LNCAP (cell line): Measurements from ENCODE around the gene TBX18.

Experiments
- TF ChIP-seq, protein P1 (sequence below): fragments of 450-650 bp; IDR thresholded peaks from 2 replicates; pipeline ENCODE4 v1.5.1; 2017; ENCODE audit warnings: mild to moderate bottlenecking

Gene TBX18

DNA sequence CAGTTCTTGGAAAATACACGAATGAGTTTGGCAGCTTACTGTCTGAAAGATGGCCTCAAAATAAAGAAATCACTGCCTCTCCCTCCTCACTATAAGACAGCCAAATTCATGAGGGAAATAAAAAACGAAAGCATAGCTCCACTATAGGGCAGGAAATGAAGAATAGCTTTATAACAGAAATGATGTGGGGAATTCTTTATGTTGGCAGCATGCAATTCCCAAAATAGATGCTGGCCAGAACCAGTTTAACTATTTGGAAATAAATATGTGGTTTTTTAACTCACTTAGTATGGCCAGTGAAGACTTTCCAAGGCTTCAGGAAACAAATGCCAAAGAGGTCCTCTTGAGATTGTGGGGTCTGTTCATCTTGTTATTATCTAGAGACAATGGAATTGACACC is 100.5 kb downstream of the TBX18 start:
- TF ChIP-seq, protein P1, sequence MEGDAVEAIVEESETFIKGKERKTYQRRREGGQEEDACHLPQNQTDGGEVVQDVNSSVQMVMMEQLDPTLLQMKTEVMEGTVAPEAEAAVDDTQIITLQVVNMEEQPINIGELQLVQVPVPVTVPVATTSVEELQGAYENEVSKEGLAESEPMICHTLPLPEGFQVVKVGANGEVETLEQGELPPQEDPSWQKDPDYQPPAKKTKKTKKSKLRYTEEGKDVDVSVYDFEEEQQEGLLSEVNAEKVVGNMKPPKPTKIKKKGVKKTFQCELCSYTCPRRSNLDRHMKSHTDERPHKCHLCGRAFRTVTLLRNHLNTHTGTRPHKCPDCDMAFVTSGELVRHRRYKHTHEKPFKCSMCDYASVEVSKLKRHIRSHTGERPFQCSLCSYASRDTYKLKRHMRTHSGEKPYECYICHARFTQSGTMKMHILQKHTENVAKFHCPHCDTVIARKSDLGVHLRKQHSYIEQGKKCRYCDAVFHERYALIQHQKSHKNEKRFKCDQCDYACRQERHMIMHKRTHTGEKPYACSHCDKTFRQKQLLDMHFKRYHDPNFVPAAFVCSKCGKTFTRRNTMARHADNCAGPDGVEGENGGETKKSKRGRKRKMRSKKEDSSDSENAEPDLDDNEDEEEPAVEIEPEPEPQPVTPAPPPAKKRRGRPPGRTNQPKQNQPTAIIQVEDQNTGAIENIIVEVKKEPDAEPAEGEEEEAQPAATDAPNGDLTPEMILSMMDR: no peak

GRCh38 chr6:84657486-84657885 is 106.9 kb downstream of the TBX18 start:
- TF ChIP-seq, protein P1: no peak

DNA sequence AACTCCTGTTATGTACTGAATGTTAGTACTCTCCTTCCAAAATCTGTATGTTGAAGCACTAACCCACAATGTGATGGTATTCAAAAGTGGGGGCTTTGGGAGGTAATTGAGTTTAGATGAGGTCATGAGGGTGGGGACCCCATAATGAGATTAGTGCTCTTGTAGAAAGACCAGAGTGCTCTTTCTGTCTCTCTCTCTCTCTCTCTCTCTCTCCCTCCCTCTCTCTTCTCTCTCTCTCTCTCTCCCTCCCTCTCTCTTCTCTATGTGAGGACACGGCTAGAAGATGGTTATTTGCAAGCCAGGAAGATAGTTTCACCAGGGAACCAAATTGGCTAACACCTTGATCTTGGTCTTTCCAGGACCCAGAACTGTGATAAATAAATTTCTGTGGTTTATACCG is 107.4 kb downstream of the TBX18 start:
- TF ChIP-seq, protein P1: no peak

DNA sequence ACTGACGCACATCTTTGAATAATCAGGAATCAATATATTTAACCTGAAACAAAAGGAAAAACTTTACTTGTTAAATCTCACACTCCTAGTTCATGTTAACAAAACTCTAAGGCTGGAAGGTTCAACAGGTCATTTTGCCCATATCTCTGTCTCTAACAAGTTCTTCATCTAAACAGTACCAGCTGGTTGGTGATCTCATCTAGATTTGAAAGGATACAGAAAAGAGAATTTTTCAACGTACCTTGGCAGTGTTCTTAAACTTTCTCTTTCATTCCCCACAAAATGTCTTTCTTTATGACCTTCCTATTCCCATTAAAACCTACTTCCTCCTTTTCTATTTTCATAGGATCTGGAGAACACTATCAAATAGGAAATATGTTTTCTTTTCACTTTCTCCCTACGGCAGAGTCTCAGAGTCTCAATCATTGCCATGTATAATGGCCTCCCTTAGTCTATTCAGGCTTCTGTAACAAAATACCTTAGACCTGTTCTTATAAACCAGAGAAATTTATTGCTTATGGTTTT is 111.3 kb downstream of the TBX18 start:
- TF ChIP-seq, protein P1: no peak

DNA sequence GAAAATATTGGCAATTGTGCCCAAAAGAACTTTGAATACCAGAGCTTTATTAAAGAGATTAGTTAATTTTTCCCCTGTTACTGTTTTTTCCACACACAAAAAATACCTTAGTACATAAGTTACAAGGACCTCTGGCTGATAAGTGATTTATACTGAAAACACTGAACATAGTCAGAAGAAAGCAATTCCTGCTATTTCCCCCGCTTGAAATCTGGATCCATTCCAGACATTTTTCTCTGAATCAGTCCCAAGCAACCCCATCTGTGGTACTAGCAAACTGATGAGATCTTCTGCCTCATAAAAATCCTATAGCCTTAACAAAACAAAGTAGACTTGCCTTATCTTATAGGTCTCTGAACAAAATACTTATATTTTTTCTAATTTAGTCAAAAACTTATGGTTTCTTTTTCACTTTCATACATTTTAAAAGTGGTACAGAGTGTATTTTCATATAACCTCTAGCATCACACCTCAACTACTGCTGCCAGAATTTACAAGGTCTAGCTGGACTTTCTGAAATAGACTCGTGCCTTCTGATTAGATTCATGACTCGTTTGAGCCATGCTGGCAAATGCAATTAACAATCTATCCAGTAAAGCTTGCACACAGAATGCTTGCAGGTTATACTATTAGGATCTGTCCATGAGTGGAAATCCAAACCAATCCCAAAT is 111.9 kb downstream of the TBX18 start:
- TF ChIP-seq, protein P1: no peak

DNA sequence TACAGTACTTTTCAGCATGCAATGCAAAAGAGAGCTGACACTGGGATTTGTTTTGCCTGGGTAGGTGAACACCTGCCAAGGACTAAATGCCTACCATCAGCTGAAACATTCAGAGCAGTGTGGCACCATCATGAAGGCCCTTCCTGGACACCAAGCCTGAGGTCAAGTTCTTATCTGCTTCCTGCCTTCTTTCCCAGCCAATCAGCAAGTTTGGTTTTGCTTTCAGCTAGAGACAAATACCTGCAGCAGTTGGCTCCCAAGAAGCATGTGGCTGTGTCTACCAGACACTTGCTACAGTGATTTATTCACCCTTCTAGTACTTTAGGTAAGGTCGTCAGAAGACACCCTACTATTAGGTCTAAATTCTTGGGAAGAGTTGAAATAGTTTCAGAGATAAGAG is 112.8 kb downstream of the TBX18 start:
- TF ChIP-seq, protein P1: no peak

GRCh38 chr6:84648444-84648843 is 116.0 kb downstream of the TBX18 start:
- TF ChIP-seq, protein P1: no peak
